BJ (cell line): ENCODE results near the gene SOX13. TPM values are rescaled to one million over a fixed set of nuclear protein-coding genes. Genes with fewer than 3 reads are reported as not detected.

ENCODE experiments used
- CTCF ChIA-PET: fragments of 350-600 bp; formaldehyde crosslinking; extraction: SDS; loops from one replicate; lab custom pipeline; 2021; ENCODE audit warnings: antibody characterized with exemption, inconsistent platforms; lab: Yijun Ruan, JAX
- POLR2A ChIA-PET: fragments of 300-600 bp; sonication (Branson Sonifier 250); formaldehyde crosslinking; extraction: SDS; loops from one replicate; lab custom pipeline; 2021; ENCODE audit warnings: antibody characterized with exemption; lab: Charles Lee
- DNase-seq: peaks from one replicate; pipeline ENCODE4 v3.0.0-alpha.2; 2011; ENCODE audit warnings: low read depth
- H3K27me3 ChIP-seq: 2 replicates; pipeline ENCODE4 v1.6.0; 2011; ENCODE audit warnings: low read length; ENCODE audit not compliant: control insufficient read depth, insufficient read depth
- H3K36me3 ChIP-seq: 2 replicates; pipeline ENCODE4 v1.5.1; 2011; ENCODE audit warnings: low read length; ENCODE audit not compliant: control insufficient read depth, insufficient read depth
- H3K4me3 ChIP-seq: 2 replicates; pipeline ENCODE4 v1.5.1; 2011; ENCODE audit warnings: low read depth, mild to moderate bottlenecking, control low read depth, low read length
- polyA plus RNA-seq: library from polyadenylated mRNA; depleted of rRNA; stranded (reverse); fragments of >200 nt; gene quantifications from 2 replicates; pipeline ENCODE4 v1.2.3, GENCODE V29; 2011
- TF ChIP-seq, protein P1 (sequence below): IDR thresholded peaks from 2 replicates; pipeline ENCODE4 v1.5.1; 2011; ENCODE audit warnings: low read depth, mild to moderate bottlenecking, control low read depth, inconsistent platforms, low read length, moderate library complexity; ENCODE audit not compliant: insufficient read depth

Gene SOX13
- polyA plus RNA-seq, 1 experiment, result 9.5 TPM

DNA sequence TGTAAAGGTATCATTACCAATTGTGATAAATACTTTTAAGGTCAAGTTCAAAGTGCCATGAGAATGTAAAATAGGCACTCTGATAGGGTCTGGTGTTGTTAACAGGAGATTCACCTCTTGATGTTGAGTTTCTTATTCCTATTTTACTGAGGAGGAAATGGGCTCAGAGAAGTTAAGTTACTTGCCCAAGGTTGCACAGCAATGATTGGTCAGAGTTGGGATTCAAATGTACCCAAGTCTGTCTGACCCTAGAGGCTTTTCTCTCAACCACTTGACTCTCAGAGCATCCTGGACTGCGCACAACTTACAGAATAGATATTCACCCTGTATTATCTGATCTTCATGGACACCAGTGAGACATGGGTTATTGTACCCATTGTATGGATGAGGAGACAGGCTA lies 33.9 kb downstream of the SOX13 start:
- ChIA-PET CTCF (interaction anchor here (1.2 kb wide), 1 partner anchor 10 kb away, joined by 4 read pairs; no protein-coding TSS in a partner anchor), POLR2A (no interaction called here)
- H3K36me3 ChIP-seq, result no peaks in the 10 kb centered on the region
- TF ChIP-seq, protein P1, sequence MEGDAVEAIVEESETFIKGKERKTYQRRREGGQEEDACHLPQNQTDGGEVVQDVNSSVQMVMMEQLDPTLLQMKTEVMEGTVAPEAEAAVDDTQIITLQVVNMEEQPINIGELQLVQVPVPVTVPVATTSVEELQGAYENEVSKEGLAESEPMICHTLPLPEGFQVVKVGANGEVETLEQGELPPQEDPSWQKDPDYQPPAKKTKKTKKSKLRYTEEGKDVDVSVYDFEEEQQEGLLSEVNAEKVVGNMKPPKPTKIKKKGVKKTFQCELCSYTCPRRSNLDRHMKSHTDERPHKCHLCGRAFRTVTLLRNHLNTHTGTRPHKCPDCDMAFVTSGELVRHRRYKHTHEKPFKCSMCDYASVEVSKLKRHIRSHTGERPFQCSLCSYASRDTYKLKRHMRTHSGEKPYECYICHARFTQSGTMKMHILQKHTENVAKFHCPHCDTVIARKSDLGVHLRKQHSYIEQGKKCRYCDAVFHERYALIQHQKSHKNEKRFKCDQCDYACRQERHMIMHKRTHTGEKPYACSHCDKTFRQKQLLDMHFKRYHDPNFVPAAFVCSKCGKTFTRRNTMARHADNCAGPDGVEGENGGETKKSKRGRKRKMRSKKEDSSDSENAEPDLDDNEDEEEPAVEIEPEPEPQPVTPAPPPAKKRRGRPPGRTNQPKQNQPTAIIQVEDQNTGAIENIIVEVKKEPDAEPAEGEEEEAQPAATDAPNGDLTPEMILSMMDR, result no peak
- no peak for DNase-seq
- H3K4me3 ChIP-seq, result no peak overlapping the region
- H3K27me3 ChIP-seq, result no peaks in the 10 kb centered on the region

DNA sequence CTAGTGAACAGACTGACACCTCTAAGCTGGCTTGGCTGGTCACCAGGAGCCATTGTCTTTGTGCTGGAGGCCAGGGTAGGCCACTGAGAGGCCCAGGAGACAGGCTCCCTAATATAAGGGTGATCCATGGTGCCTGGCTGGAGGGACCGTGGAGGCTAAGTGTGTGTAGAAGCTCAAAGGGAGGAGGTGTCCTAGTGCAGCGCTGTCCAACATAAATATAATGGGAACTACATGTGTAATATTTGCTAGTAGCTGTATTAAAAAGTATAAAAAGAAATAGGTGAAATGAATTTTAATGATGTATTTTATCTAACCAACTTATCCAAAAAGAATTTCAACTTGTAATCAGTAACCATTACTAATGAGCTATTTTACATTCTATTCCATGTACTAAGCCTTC lies 35.0 kb downstream of the SOX13 start:
- Histone ChIP-seq H3K36me3 (no peaks in the 10 kb centered on the region), H3K27me3 (no peaks in the 10 kb centered on the region), H3K4me3 (no peak overlapping the region)
- POLR2A ChIA-PET, result no interaction called here
- DNase-seq, result no peak
- CTCF ChIA-PET, result interaction anchor here (1.2 to 1.3 kb wide), 2 partner anchors 9 to 237 kb away, joined by 3 to 4 read pairs; no protein-coding TSS in a partner anchor
- TF ChIP-seq, protein P1, result no peak

DNA sequence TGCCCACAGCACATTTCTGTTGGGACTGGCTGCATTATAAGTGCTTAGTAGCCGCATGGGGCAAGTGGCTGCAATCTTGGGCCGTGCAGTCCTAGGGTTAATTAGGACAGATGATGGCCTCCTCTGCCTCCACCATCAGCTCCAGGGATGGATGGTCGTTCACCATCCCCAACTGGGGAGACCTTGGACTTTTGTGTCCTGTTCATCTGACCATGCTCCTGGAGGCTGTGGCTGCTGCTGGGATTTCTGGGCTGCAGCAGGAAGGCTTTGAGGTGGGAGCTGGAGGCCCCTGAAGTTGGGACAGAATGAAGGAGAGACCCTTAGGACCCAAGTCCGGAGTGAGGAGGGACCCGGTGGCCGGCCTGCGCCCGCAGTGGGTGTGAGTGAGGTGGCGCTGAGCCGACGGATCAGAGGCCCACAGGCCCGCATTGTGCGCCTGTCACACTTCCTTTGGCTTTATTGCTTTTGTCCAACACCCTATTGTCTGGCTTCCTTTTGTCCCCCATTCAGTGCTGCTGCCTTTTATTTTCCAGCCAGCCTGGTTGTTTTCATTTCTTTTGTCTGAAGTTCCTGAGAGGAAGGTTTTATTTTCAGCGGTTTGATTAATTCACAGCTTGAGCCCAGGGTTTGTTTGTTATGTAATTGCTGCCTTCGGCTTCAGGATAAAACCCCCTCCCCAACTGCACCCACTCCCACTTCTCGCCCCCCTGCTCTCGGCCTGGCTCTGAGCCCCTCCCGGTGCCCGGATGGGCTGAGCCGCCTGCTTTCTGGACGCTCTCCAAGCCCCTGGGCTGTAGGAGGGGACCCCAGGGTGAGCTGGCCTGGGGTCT lies 35.6 kb downstream of the SOX13 start:
- DNase-seq, result no peak
- TF ChIP-seq, protein P1, result no peak
- ChIA-PET CTCF (interaction anchor here (1.0 to 1.3 kb wide), 3 partner anchors 8 to 238 kb away, joined by 3 to 5 read pairs (median 4); no protein-coding TSS in a partner anchor), POLR2A (no interaction called here)
- Histone ChIP-seq H3K36me3 (no peaks in the 10 kb centered on the region), H3K27me3 (no peaks in the 10 kb centered on the region), H3K4me3 (no peak overlapping the region)

DNA sequence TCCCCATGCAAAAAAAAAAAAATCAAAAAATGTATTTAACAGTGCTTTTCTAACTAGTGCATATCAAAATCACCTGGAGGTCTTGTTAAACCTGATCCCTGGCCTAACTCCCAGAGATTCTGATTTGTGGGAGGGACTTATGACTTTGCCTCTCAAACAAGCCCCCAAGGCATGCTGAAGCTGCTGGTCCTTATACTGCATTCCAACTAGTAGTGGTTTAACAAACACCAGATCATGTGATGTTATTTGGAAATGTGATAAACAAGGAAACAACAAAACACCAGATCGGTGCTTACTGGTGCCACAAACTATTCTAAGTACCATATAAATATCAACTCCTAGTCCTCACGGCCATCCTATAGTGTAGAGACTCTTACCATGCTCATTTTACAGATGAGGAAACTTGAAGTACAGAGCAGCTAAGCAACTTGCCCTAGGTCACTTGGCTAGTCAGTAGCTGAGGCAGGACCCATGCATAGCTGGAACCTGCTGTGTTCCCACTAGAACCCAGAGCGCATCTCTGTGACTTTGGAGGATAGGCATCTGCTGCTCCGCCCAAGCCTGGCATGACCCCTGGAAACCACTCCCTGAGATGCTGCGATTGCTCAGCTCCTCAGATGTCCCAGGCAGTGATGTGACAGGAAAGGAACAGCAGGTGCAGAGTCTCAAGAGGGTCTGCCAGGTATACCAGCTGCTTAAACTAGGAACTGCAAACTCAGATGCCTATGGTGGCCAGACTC lies 38.1 kb downstream of the SOX13 start:
- no peak for DNase-seq
- POLR2A ChIA-PET, result no interaction called here
- Histone ChIP-seq H3K4me3 (no peak overlapping the region), H3K36me3 (no peaks in the 10 kb centered on the region), H3K27me3 (no peaks in the 10 kb centered on the region)
- TF ChIP-seq, protein P1, result no peak
- CTCF ChIA-PET, result interaction anchor here (1.2 to 7.8 kb wide), 2 partner anchors 19 to 393 kb away, joined by 3 to 56 read pairs; no protein-coding TSS in a partner anchor
